Lower lobe of right lung (tissue), 2 donors: ENCODE measurements around the gene PRIM2. TPM values are rescaled to one million over a fixed set of nuclear protein-coding genes. Genes with fewer than 3 reads are reported as not detected.
A peak's percentile ranks its signal among the peaks of the same experiment; 100 is the strongest.
"Not testable (repeated sequence)": the region's sequence is repeated elsewhere in the genome, so short reads cannot be mapped to it uniquely, and the experiment has no call there.

Source experiments
- ATAC-seq, 2 donors: fragments of 200-7000 bp; cut with Tn5 transposase; one replicate each; pipeline ENCODE4 v1.9.1; 2020 to 2022; ENCODE audit warnings: mild to moderate bottlenecking in 2 of 2, moderate library complexity in 2 of 2
- DNase-seq: peaks from one replicate; pipeline ENCODE4 v3.0.0-alpha.2; 2020
- H3K27ac ChIP-seq: fragments of 200-600 bp; one replicate; pipeline ENCODE4 v1.8.0; 2022
- H3K27me3 ChIP-seq: fragments of 200-600 bp; one replicate; pipeline ENCODE4 v1.8.0; 2022; ENCODE audit warnings: low read depth
- H3K36me3 ChIP-seq: fragments of 200-600 bp; one replicate; pipeline ENCODE4 v1.8.0; 2022; ENCODE audit warnings: mild to moderate bottlenecking
- H3K4me1 ChIP-seq: fragments of 200-600 bp; one replicate; pipeline ENCODE4 v1.8.0; 2022
- H3K4me3 ChIP-seq: fragments of 200-600 bp; one replicate; pipeline ENCODE4 v1.8.0; 2022; ENCODE audit warnings: mild to moderate bottlenecking
- H3K9me3 ChIP-seq: fragments of 200-600 bp; one replicate; pipeline ENCODE4 v1.8.0; 2022
- intact Hi-C: fragments of 100-400 bp; cut with DNase I; formaldehyde crosslinking; loops from one replicate; pipeline ENCODE4 v1.11.0; 2022
- total RNA-seq: library from RNA; stranded (reverse); fragmentation: NEBNext Ultra II Directional; extraction: Animal tissue kit (Norgen Biotek cat#: 25700); gene quantifications from one replicate; pipeline ENCODE4 v1.2.1, GENCODE V29; 2021
- donor health status: DM: no; HTN: yes; CAD: no; lungs with severe emphysema.

The PRIM2 gene
- total RNA-seq, 1 donor from 2014 or later = 9.1 TPM

DNA sequence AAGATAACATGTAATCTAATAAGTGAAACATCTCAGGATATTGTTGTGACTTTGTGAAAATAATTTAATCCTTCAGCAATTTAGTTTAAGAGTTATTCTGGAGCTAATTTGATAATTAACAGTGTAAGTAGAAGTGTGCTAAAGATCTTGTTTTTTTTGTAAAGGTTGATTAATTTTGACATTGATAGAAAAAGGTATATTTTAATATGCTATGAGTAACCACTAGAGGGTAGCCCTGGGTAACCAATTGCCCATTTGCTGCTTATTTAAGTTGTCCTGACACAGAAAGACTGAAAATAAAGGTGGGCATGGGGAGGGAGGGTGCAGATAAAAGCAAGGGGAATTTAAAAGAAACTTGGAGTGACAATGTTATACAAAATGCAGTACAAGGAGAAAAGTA lies 262.1 kb downstream of the PRIM2 start:
- H3K27ac ChIP-seq, H3K36me3 ChIP-seq, DNase-seq, H3K27me3 ChIP-seq, ATAC-seq, intact Hi-C loops, H3K4me3 ChIP-seq, H3K9me3 ChIP-seq, H3K4me1 ChIP-seq: not testable (repeated sequence)

DNA sequence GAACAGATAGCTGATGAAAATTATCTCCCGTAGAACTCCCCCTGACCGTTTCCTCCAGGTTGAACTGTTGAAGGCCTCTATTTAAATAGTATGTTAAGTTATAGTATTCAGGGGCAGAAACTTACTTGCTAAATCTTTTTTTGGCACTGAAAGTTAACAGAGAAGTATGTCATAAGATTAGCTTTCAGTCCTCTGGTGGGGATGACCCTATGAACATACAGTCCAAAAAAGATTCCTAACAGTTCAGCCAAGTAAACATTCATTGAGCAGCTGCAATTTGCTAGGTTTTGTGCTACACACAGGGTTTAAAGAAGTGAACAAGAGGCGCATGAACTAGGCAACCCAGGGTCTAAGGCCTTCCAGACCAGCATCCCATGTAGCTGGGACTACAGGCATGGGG lies 264.2 kb downstream of the PRIM2 start:
- intact Hi-C loops, ATAC-seq, DNase-seq: not testable (repeated sequence)

DNA sequence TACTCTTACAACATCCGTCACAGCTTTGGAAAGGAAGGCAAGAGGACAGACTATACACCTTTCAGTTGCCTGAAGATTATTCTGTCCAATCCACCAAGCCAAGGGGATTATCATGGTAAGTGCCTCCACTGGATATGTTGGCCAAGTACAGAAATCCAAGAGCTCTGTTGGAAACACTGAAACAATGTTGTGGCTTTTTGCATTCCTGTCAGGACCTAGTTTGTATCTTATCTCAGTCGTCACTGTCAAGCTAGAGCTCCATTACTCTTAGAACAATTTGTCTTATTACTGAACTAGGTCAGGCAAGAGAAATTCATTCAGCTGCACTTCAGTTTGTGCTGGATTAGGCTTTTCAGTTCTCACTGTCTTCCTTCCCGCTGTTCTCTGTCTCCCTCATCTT lies 283.7 kb downstream of the PRIM2 start:
- H3K27me3 ChIP-seq, DNase-seq, H3K27ac ChIP-seq, intact Hi-C loops, H3K9me3 ChIP-seq, H3K4me1 ChIP-seq, H3K4me3 ChIP-seq, ATAC-seq, H3K36me3 ChIP-seq: not testable (repeated sequence)

More for the DNA sequence above, 264.2 kb downstream of the PRIM2 start:
- not testable (repeated sequence) for H3K4me1 ChIP-seq, H3K9me3 ChIP-seq, H3K27ac ChIP-seq, H3K36me3 ChIP-seq, H3K4me3 ChIP-seq, H3K27me3 ChIP-seq

- ATAC-seq, H3K9me3 ChIP-seq, intact Hi-C loops: not testable (repeated sequence)
Observed at GRCh38 chr6:57605303-57605702, 287.9 kb downstream of the PRIM2 start.

DNA sequence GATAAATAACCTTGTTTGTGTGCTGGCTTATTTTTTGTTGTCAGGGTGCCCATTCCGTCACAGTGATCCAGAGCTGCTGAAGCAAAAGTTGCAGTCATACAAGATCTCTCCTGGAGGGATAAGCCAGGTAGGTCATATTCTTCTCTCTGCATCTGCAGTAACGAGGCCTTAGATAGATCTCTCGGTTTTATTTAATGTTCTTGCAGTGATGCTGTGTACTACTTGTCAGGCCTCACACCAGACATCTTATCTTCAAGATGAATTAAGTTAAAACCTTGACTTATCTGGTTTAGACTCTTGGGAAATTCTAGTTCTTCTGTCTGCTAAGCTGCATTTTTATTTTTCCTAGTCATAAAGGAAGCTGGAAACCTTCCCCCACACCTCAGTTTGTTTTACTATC lies 288.9 kb downstream of the PRIM2 start:
- DNase-seq, H3K27me3 ChIP-seq, intact Hi-C loops, H3K9me3 ChIP-seq, H3K4me3 ChIP-seq, ATAC-seq, H3K27ac ChIP-seq, H3K36me3 ChIP-seq, H3K4me1 ChIP-seq: not testable (repeated sequence)

More at GRCh38 chr6:57605303-57605702, 287.9 kb downstream of the PRIM2 start:
- not testable (repeated sequence) for H3K27ac ChIP-seq, H3K4me1 ChIP-seq, DNase-seq, H3K36me3 ChIP-seq, H3K4me3 ChIP-seq, H3K27me3 ChIP-seq

DNA sequence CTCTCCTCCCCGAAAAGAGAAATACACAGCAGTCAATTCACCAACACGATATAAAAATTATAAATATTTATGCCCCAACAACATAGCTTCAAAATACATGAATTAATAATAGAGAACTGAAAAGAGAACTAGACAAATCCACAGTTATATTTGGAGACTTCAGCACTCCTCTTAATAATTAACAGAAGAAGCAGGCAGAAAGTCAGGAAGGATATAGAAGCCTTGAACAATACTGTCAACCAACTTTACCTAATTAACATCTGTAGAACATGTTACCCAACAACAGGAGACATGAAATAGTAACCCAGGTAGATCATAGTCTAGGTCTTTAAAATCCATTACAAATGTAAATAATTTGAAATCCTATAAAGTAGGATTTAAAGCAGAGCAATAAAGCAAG lies 293.2 kb downstream of the PRIM2 start:
- H3K36me3 ChIP-seq, H3K27me3 ChIP-seq, ATAC-seq, H3K4me3 ChIP-seq, H3K27ac ChIP-seq, H3K4me1 ChIP-seq, H3K9me3 ChIP-seq, DNase-seq, intact Hi-C loops: not testable (repeated sequence)

- DNase-seq, ATAC-seq, H3K27me3 ChIP-seq, H3K4me1 ChIP-seq, H3K27ac ChIP-seq, H3K9me3 ChIP-seq, H3K4me3 ChIP-seq, intact Hi-C loops, H3K36me3 ChIP-seq: not testable (repeated sequence)
Observed at GRCh38 chr6:57618959-57619358, 301.5 kb downstream of the PRIM2 start.

- H3K27me3 ChIP-seq, ATAC-seq, H3K9me3 ChIP-seq, DNase-seq, H3K27ac ChIP-seq, H3K36me3 ChIP-seq, H3K4me1 ChIP-seq, intact Hi-C loops, H3K4me3 ChIP-seq: not testable (repeated sequence)
Observed at GRCh38 chr6:57631773-57632172, 314.3 kb downstream of the PRIM2 start.

DNA sequence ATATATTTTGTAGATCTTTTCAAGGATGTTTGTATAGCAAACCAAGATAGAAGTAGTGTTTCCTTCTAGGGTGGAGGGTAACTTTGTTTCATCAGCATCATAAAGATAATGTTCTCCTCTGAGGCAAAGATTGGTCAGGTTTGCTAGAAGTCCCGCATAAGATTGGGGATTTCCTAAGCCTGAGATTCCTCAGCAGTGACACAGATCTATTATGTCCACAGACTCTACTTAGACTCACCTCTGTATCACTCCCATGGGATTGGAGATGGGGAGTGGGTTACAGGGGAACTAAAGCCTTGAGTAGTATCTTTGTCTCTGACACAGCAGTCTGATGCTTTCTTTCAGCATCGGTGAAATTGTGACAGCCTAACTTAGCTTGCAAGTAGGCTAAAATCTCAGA lies 341.1 kb downstream of the PRIM2 start:
- DNase-seq, H3K27ac ChIP-seq, H3K27me3 ChIP-seq, intact Hi-C loops, H3K4me1 ChIP-seq, H3K4me3 ChIP-seq, H3K9me3 ChIP-seq, ATAC-seq, H3K36me3 ChIP-seq: not testable (repeated sequence)

DNA sequence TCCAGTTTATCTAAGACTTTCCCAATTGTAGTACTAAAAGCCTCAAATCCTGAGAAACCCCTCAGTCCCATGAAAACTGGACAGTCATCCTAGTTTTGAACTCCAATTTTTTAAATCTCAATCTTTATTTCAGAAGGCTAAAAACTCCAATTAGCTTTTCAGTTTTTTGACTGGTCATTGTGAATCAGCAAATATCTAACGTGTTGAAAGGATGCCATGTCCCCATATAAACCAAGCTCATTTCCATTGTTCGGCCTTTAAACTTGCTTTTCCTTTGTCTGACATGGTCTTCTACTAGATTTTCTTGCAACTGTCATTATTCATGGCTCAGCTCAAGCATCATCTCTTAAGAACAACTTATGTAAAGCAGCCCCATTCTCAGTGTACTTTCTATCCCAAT lies 342.4 kb downstream of the PRIM2 start:
- H3K27ac ChIP-seq, ATAC-seq, DNase-seq, H3K9me3 ChIP-seq, H3K36me3 ChIP-seq, H3K4me1 ChIP-seq, H3K4me3 ChIP-seq, H3K27me3 ChIP-seq, intact Hi-C loops: not testable (repeated sequence)

DNA sequence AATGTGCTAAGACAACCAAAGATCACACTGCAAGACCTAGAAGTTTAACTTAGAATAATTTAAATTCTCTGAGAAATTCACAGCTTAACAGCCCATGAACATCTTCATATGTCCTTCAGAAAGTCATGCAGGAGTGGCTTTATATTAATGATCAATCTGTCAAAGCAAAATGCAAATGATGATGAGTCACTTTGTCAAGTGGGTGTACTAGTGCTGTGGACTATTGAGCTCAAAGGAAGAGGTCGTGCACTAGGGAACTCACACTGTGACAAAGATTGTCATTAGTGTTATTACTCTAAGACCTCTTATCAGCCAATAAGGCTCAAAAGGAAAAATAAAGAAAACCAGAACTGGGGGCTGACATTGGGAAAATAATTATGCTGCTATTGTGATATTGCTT lies 343.5 kb downstream of the PRIM2 start:
- not testable (repeated sequence) for ATAC-seq

DNA sequence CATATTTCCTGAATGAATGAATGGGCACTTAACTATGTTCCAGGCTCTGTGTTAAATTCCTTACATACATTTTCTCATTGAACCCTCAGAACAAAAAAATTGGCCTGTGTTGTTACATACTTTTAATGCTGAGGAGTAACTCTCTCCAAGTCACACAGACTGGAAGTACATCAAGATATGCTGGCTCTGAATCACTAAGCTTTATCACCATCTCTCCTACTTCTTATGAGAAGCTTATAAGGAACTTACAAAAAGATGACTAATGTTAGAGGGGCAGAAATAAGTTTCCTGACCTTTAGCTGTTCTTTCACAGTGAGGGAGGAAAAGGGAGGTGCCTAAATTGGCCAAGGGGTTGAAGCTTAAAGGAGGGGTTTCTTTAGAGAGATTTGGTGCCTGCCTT lies 350.7 kb downstream of the PRIM2 start:
- DNase-seq, H3K27ac ChIP-seq, H3K27me3 ChIP-seq, H3K36me3 ChIP-seq, H3K4me3 ChIP-seq, H3K9me3 ChIP-seq, intact Hi-C loops, H3K4me1 ChIP-seq: not testable (repeated sequence)
- peak in 1 of 2 donors; percentile 36 for ATAC-seq

More for the DNA sequence above, 343.5 kb downstream of the PRIM2 start:
- H3K9me3 ChIP-seq, H3K4me1 ChIP-seq, H3K27ac ChIP-seq, H3K36me3 ChIP-seq, intact Hi-C loops, H3K27me3 ChIP-seq, H3K4me3 ChIP-seq, DNase-seq: not testable (repeated sequence)

DNA sequence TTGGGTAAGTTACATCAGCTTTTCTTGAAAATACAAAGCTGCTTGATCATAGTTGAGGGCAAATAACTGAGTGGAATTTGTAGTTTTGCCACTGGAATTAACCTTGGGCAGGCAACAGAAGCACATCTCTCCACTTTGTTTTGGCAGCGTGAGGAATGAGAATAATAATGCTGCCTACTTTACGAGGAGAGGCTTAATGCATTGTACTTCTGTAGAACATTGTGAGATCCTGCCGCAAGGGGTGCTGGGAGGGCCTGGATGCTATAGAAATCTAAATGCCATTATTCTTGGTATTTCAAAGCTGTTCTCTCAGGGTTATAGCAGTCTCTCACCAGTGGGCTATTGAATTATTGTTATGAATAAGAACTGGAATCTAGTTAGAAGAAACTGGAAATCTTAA lies 353.8 kb downstream of the PRIM2 start:
- H3K4me3 ChIP-seq, intact Hi-C loops, DNase-seq, H3K4me1 ChIP-seq, H3K9me3 ChIP-seq, ATAC-seq, H3K27ac ChIP-seq, H3K27me3 ChIP-seq, H3K36me3 ChIP-seq: not testable (repeated sequence)

DNA sequence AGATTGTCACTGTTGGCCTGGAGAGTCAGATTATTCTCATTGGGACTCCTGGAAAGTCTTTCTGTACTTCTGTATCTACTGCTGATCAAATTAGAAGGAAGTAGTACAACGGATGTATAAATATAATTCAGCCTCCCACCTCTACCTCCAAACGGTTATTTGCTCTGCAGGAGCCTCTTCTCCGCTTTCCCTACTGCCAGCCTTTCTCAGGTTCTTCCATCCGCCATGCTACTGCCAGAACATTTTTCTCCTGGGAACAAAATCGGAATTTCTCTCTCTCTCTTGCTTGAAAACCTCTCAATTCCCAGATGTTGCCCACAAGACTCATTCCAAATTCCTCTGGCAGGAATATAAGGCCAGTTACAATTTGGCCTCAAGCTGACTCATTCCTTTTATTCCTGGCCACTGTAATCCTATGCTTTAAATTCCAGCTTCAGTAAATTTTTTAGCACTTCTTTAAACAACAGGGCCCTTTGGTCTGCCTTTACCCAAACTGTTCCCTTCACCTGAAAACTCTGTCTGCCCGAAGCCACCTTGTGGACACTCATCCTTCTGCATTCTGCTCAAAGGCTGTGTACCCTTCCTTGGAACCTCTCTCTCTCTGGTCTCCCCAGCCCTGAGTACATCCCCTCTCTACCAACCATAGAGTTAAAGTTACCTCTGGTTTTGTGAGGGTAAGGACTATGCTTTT lies 354.7 kb downstream of the PRIM2 start:
- H3K4me1 ChIP-seq, DNase-seq, H3K9me3 ChIP-seq, H3K27me3 ChIP-seq, intact Hi-C loops, ATAC-seq, H3K27ac ChIP-seq, H3K36me3 ChIP-seq, H3K4me3 ChIP-seq: not testable (repeated sequence)
